ENCODE measurements around the gene SHKBP1.

Gene SHKBP1

GRCh38 chr19:40567750-40568494, 8.8 kb upstream of the SHKBP1 start:
- no peak overlapping the region for H3K4me3 ChIP-seq (ENCODE audit: low read depth, low read length)
- DNase-seq (ENCODE audit: low read depth), result no peak
- TF ChIP-seq CTCF (IDR thresholded peaks at IDR 0.05; ENCODE audit: low read depth, low read length, missing control alignments), result no peak

- H3K4me3 ChIP-seq (ENCODE audit: low read depth, low read length), result peak overlapping the region; percentile 41
- peak; percentile 31 for TF ChIP-seq CTCF (IDR thresholded peaks at IDR 0.05; ENCODE audit: low read depth, low read length, missing control alignments)
- DNase-seq (ENCODE audit: low read depth), result peak; percentile 99
Measured at GRCh38 chr19:40570313-40571004, 6.2 kb upstream of the SHKBP1 start.

GRCh38 chr19:40571005-40571318, 5.7 kb upstream of the SHKBP1 start:
- no peak overlapping the region for H3K4me3 ChIP-seq (ENCODE audit: low read depth, low read length)
- DNase-seq (ENCODE audit: low read depth), result no peak
- TF ChIP-seq CTCF (IDR thresholded peaks at IDR 0.05; ENCODE audit: low read depth, low read length, missing control alignments), result no peak

- TF ChIP-seq CTCF (IDR thresholded peaks at IDR 0.05; ENCODE audit: low read depth, low read length, missing control alignments), result no peak
- H3K4me3 ChIP-seq (ENCODE audit: low read depth, low read length), result no peak overlapping the region
Measured at GRCh38 chr19:40571831-40572495, 4.7 kb upstream of the SHKBP1 start.

GRCh38 chr19:40575326-40575725, 1.3 kb upstream of the SHKBP1 start:
- TF ChIP-seq CTCF (IDR thresholded peaks at IDR 0.05; ENCODE audit: low read depth, low read length, missing control alignments), result no peak
- H3K4me3 ChIP-seq (ENCODE audit: low read depth, low read length), result no peak overlapping the region
- no peak for DNase-seq (ENCODE audit: low read depth)

More at GRCh38 chr19:40571831-40572495, 4.7 kb upstream of the SHKBP1 start:
- DNase-seq (ENCODE audit: low read depth), result no peak

GRCh38 chr19:40576151-40576584, 505 bp upstream of the SHKBP1 start:
- TF ChIP-seq CTCF (IDR thresholded peaks at IDR 0.05; ENCODE audit: low read depth, low read length, missing control alignments), result no peak
- peak overlapping the region; percentile 83 for H3K4me3 ChIP-seq (ENCODE audit: low read depth, low read length)
- DNase-seq (ENCODE audit: low read depth), result no peak
